ENCODE measurements around the gene IL17RD. TPM values are rescaled to one million over a fixed set of nuclear protein-coding genes. Genes with fewer than 3 reads are reported as not detected.

IL17RD gene
- total RNA-seq, 2 donors from 2014 or later: 47.1 to 71.3 TPM

DNA sequence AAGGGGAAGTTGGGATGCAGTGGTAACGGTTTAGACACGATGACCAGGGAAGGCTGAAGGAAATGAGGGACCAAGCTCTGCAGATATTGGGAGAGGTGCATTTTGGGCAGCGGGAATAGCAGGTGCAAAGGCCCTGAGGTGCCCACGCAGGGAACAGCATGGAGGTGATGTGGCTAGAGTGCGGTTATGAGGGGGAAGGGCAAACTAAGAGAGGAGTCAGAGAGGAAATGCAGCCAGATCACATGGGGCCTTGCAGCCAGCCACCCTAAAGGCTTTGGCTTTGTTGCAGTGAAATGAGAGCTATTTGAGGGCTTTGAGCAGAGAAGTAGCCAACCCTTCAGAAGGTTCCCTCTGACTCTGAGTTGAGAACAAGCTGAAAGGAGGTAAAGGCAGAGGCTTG, 102.1 kb downstream of the IL17RD start:
- H3K27me3 Mint-ChIP-seq (ENCODE audit: insufficient read depth): no peaks in the 10 kb centered on the region
- no peak for DNase-seq
- Histone ChIP-seq H3K36me3 (ENCODE audit: control insufficient read depth, insufficient read depth, low read length) (no peaks in the 10 kb centered on the region), H3K4me3 (ENCODE audit: low read length) (no peak overlapping the region), H3K27ac (ENCODE audit: low read depth, low read length) (no peak overlapping the region), H3K4me1 (ENCODE audit: control insufficient read depth, insufficient read depth, low read length) (no peaks in the 10 kb centered on the region), H3K27me3 (ENCODE audit: control insufficient read depth, insufficient read depth, low read length, poor library complexity, severe bottlenecking) (no peaks in the 10 kb centered on the region), H3K9ac (ENCODE audit: extremely low read depth, low read length, poor library complexity, severe bottlenecking) (no peak overlapping the region), H3K9me3 (ENCODE audit: control insufficient read depth, low read length) (no peaks in the 10 kb centered on the region)
- H3K27ac Mint-ChIP-seq: no peak overlapping the region
- H3K4me1 Mint-ChIP-seq: peaks cover 16% of the 10 kb centered on the region
- H3K4me3 Mint-ChIP-seq: no peak overlapping the region
- no peak for TF ChIP-seq CTCF (conservative IDR thresholded peaks at IDR 0.05)
- WGBS, 2 experiments (ENCODE audit: insufficient coverage in 1 of 2, insufficient read length in 1 of 2): 93 to 96% methylated on average over 3 to 5 of the region's 5 CpGs
- H3K9me3 Mint-ChIP-seq: no peaks in the 10 kb centered on the region
- H3K36me3 Mint-ChIP-seq (ENCODE audit: low read depth): no peaks in the 10 kb centered on the region

DNA sequence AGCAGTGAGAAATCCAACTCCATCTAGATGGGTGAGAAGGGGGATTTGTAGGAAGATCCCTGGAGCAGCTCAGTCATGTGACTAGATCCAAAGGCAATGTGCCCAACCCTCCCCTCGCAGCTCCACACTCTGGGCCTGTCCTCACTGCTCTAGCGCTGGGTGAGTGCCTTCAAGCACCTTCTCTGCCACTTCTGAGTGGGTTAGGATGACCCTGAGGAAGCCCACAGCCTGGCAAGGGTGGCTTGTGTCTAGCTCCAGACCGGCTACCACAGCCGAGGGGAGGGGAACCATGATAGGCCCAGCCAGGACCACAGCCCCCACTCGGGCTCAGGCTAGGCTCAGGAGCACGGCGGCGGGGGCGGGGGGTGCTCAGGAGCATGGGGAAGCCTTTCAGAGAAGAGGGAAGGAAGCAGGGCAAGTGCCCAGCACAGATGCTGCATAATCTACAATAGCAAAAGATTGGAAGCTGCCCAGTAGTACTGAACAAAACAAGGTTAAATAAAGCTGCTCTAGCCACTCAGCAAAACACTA, 103.0 kb downstream of the IL17RD start:
- Histone ChIP-seq H3K4me3 (ENCODE audit: low read length) (no peak overlapping the region), H3K36me3 (ENCODE audit: control insufficient read depth, insufficient read depth, low read length) (no peaks in the 10 kb centered on the region), H3K4me1 (ENCODE audit: control insufficient read depth, insufficient read depth, low read length) (no peaks in the 10 kb centered on the region), H3K9ac (ENCODE audit: extremely low read depth, low read length, poor library complexity, severe bottlenecking) (no peak overlapping the region), H3K27me3 (ENCODE audit: control insufficient read depth, insufficient read depth, low read length, poor library complexity, severe bottlenecking) (no peaks in the 10 kb centered on the region), H3K9me3 (ENCODE audit: control insufficient read depth, low read length) (no peaks in the 10 kb centered on the region), H3K27ac (ENCODE audit: low read depth, low read length) (no peak overlapping the region)
- WGBS, 2 experiments (ENCODE audit: insufficient coverage in 1 of 2, insufficient read length in 1 of 2): 71 to 73% methylated on average over 6 to 9 of the region's 9 CpGs
- H3K36me3 Mint-ChIP-seq (ENCODE audit: low read depth): no peaks in the 10 kb centered on the region
- H3K4me3 Mint-ChIP-seq: no peak overlapping the region
- no peaks in the 10 kb centered on the region for H3K27me3 Mint-ChIP-seq (ENCODE audit: insufficient read depth)
- H3K9me3 Mint-ChIP-seq: no peaks in the 10 kb centered on the region
- peak; percentile 73 for DNase-seq
- H3K4me1 Mint-ChIP-seq: peaks cover 16% of the 10 kb centered on the region
- no peak for TF ChIP-seq CTCF (conservative IDR thresholded peaks at IDR 0.05)
- H3K27ac Mint-ChIP-seq: no peak overlapping the region

GRCh38 chr3:57061556-57061955, 103.6 kb downstream of the IL17RD start:
- H3K27ac Mint-ChIP-seq: no peak overlapping the region
- no peaks in the 10 kb centered on the region for H3K9me3 Mint-ChIP-seq
- WGBS, 2 experiments (ENCODE audit: insufficient coverage in 1 of 2, insufficient read length in 1 of 2): 89 to 97% methylated on average over 3 of the region's 3 CpGs
- Histone ChIP-seq H3K9me3 (ENCODE audit: control insufficient read depth, low read length) (no peaks in the 10 kb centered on the region), H3K27me3 (ENCODE audit: control insufficient read depth, insufficient read depth, low read length, poor library complexity, severe bottlenecking) (no peaks in the 10 kb centered on the region), H3K4me3 (ENCODE audit: low read length) (no peak overlapping the region), H3K27ac (ENCODE audit: low read depth, low read length) (no peak overlapping the region), H3K9ac (ENCODE audit: extremely low read depth, low read length, poor library complexity, severe bottlenecking) (no peak overlapping the region), H3K36me3 (ENCODE audit: control insufficient read depth, insufficient read depth, low read length) (no peaks in the 10 kb centered on the region), H3K4me1 (ENCODE audit: control insufficient read depth, insufficient read depth, low read length) (no peaks in the 10 kb centered on the region)
- H3K4me3 Mint-ChIP-seq: no peak overlapping the region
- no peak for DNase-seq
- no peak for TF ChIP-seq CTCF (conservative IDR thresholded peaks at IDR 0.05)
- H3K36me3 Mint-ChIP-seq (ENCODE audit: low read depth): no peaks in the 10 kb centered on the region
- H3K27me3 Mint-ChIP-seq (ENCODE audit: insufficient read depth): no peaks in the 10 kb centered on the region
- H3K4me1 Mint-ChIP-seq: peaks cover 16% of the 10 kb centered on the region
